ENCODE measurements around the gene GPR45.

Gene GPR45

DNA sequence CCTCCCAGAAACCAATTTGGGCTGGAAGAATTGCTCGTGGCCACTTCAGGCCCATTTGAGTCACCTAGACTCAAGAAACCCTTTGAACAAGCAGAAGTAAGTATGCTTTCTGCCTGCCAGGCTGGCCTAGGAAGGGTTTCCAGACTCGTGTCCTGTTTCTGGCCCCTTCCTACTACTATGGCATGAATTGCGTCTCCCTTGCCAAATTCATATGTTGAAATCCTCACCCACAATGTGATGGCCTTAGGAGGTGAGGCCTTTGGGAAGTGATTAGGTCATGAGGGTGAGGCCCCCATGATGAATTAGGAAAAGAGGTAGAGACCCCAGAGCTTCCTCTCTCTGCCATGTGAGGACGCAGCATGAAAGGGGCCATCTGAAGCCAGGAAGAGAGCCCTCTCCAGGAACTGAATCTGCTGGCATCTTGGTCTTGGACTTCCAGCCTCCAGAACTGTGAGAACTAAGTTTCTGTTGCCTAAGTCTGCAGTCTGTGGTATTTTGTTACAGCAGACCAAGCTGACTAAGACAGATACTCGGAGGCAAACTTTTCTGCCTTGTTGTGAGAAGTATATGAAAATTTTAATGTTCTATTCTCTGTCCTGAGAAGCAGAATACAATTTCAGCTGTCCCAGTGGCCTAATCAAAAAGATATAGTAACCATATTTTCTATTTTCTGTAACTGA lies 13.1 kb downstream of the GPR45 start:
- no peak for DNase-seq (ENCODE audit: low read depth, low spot score)

DNA sequence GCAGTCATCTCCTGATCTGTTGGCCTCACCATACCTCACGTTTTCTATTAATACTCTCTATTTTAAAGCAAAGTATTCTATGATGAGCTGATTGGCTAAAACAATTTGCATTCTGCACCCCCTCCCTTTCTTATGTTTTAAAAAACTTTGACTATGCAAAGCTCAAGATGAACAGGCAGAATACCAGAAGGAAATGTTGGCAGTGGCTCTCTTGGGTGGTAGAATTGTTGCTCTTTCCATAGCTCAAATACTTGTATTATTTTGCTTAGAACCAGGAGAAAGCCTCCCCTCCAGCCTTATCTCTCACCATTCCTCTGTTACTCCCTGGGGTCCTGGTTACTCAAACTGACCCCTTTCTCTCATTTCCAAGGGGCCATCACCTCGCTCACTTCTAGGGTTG lies 14.4 kb downstream of the GPR45 start:
- DNase-seq (ENCODE audit: low read depth, low spot score), result peak; percentile 45

DNA sequence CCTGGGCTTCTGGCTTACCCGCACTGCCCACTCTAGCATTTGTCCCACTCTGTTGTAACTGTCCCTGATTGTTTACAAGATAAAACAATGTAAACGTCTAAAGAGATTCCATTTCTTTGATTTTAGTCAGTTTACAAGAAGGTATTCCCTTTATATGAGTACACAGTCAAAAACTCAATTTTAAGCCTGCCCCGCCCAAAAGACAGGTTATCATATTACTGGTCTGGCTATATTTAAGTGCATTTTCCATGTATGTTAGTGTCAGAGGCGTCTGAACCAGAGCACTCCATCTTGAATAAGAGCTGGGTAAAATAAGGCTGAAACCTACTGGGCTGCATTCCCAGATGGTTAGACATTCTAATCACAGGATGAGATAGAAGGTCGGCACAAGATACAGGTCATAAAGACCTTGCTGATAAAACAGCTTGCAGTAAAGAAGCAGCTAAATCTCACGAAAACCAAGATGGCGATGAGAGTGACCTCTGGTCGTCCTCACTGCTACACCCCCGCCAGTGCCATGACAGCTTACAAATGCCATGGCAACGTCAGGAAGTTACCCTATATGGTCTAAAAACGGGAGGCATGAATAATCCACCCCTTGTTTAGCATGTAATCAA lies 15.0 kb downstream of the GPR45 start:
- DNase-seq (ENCODE audit: low read depth, low spot score), result no peak

DNA sequence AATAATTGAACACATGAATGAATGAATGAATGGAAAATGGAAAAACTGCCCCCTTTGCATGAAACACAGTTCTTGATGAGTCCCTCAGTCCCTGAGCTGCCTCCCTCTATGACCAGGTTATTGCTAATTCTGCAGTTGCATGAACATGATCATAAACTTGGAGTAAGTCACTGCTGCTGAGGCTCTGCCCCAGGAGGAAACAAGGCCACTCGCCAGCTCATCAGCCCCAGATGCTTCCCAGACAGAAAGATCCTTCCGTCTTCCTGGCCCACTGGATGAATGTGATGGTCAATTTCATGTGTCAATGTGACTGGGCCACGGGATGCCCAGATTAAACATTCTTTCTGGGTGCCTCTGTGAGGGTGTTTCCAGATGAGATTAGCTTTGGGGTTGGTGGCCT lies 16.4 kb downstream of the GPR45 start:
- no peak for DNase-seq (ENCODE audit: low read depth, low spot score)

DNA sequence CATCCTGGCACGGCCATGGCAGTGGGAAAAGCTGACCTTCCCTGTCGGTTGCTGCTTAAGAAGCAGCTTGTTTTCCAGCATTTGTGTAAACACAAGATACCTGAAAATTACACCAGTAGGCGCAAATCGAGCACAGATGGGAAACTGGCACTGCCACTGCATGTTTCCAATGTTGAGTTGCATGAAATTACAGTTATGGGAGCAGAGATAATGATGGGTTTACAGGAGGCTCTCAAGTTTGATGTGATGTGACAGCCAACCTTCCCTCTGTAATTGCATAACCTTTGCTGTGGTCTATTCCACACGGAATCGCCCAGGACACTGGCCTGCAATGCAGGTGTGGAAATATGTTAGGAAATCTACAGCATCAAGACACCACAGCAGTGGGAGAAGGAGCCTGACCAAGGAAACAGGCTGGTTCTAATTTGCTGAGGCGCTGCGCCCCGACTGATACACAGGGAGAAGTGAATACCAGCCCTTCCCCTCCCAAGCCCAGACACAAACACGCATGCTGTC lies 17.4 kb downstream of the GPR45 start:
- DNase-seq (ENCODE audit: low read depth, low spot score), result no peak

DNA sequence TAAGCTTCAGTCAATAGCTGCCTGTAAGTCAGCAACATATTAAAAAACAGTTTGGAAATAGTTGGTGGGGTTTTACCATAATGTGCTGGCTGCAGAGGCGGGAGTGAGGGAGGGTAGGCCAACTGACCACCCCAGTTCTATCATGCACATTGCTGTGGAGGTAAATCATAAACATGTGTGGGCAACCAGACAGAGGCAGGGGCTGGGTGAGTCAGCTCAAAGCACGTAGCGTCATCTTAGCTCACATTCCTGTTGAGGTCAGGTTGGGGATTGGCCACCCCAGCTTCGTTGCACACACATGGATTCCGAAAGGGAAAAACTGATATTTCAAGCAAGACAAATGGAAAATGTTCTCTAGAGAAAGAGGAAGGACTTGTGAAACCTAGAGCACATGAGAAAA lies 19.5 kb downstream of the GPR45 start:
- DNase-seq (ENCODE audit: low read depth, low spot score), result peak; percentile 95

DNA sequence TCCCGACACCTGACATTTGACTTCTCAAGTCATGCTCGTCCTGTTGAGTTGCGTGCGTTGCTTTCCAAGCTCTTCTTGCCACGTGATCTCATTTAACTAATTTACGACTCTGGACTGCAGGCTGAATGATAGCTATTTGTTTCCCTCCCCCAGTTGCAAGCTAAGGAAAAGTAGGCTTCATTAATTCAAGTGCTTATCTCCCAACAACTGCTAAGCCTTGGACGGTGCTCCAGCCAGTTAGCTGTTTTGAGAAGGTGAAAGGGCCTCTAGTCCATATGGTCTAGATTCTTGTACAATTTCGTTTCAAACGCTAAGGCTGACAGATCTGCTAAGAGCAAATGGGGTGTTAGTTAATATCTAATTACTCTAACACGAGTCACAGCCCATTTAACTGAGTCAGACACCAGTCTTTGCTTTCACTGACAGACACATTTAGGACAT lies 21.1 kb downstream of the GPR45 start:
- peak; percentile 19 for DNase-seq (ENCODE audit: low read depth, low spot score)

DNA sequence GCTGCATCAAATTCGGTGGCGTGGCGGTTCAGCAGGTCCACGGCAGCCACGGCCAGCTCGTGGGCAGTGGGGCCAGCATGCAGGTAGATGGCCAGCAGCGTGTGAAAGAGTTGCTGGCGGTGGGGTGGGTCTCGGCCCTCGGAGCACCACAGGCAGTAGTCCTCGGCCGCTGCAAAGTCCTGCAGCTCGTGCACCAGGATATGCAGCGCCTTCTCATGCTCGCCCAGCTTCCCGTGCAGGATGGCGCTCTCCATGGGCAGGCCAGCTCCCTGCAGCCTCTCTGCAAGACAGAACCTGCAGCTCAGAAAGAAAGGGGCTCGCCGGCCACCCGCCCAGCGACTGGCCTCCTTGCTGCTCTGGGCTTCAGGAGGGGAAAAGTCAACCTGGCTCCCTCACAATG lies 27.9 kb downstream of the GPR45 start:
- no peak for DNase-seq (ENCODE audit: low read depth, low spot score)

DNA sequence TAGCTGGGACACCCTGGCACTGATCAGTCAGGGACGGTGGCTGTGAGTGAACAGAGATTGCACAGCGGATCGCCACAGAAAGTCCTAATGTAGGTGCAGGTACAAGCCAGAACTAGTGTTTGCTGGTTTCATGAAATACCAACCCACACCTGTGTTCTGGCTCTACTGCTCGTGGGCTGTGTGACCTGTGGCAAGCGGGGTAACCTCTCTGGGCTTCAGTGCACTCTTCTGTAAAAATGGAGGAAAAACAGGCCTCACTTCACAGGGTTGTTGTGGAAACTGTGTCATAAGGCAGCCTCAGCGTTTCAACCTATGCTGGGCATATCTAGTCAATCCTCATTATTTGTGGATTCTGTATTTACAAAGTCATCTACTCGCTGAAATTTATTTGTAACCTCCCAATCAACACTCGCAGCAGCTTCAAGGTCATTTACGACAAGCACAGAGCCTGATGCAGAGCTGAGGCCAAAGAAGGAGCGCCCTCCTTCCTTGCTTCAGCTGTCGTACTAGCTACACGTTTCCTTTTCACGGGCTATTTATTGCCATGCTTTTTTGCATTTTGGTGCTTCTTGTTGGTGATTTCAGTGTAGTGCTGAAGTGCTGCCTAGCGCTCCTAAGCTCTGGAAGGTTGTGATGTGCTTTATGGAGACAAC lies 30.0 kb downstream of the GPR45 start:
- DNase-seq (ENCODE audit: low read depth, low spot score), result no peak

DNA sequence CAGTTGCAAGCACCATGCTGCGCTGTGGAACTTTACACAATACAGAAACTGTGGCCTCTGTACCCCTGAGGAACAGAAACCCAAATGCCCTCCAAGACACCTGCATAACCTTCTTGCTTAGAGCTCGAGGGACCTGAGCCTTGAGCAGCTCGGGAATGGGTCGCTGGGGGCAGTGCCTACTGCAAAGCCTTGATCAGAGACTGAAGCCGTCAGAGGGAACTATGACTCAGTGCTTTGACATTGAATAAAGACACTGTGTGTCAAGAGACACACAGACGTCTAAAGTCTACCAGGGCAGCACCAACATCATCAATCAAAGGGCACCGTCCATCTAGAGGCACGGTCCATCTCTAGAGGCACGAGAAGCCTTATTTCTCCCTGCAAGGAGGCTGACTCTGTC lies 30.6 kb downstream of the GPR45 start:
- DNase-seq (ENCODE audit: low read depth, low spot score), result no peak

DNA sequence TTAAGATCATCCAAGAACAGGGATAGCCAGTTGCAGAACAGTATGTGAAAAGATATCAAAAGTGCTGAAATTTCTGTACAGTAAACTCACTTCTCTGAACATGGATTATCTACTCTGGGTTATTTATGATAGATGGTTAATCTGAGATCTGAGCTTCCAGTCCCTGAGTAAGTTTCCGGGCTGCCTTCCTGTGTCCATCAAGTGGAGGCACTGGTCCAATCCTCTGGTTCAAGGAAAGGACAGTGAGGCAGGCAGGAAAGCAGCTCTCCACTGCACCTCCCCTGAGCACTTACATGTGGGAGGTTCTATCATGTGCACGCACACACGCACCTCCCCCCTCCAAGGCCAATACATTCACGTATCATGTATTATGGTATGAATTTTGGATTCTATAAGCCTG lies 32.5 kb downstream of the GPR45 start:
- DNase-seq (ENCODE audit: low read depth, low spot score), result no peak

DNA sequence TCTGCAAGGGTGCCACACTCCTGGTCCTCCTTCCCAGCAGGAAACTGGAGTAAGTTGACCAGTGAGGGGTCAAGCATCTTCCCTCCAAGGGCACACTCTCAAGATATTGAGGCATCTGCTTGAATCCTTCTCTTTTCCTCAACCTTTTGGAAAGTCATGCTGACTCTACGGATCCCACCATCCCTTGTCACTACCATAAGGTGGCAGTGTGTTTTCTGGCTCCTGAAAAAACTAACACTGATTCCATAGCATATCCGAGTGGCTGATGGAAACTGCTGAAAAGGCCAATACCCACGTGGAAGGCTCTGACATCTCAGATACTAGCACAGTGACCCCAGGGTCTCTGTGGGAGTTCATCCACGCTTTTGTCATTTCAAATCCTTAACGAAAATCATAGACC lies 37.1 kb downstream of the GPR45 start:
- no peak for DNase-seq (ENCODE audit: low read depth, low spot score)

DNA sequence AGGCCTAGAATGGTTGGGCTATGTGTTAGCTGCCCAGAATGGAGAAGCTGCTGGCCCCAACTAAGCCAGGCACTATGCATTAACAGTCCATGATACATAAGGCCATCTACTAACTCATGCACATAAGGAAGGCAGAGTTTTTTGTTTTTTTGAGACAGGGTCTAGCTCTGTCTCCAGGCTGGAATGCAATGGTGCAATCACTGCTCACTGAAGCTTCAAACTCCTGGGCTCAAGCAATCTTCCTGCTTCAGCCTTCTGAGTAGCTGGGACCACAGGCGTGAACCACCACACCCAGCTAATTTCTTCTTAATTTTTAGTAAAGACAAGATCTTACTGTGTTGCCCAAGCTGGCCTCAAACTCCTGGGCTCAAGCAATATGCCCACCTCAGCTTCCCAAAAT lies 37.6 kb downstream of the GPR45 start:
- no peak for DNase-seq (ENCODE audit: low read depth, low spot score)

DNA sequence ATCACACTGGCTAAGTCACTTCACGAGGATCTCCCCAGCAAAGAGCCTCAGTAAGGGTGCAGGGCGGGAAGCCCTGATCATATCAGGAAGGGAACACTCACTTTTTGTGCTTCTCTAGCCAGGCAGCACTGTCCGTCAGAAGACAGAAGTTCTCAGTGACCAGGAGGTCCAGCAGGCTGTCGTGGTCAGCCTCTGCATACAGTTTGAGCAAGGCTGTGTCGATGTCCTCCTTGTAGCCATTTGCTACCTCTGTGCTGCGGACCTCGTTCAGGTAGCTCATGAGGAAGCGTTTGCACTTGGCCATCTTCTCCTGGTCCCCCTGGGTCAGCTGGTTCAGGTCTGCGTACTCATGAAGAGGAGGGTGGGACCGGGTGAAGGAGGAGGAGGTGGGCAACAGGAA lies 38.7 kb downstream of the GPR45 start:
- no peak for DNase-seq (ENCODE audit: low read depth, low spot score)

DNA sequence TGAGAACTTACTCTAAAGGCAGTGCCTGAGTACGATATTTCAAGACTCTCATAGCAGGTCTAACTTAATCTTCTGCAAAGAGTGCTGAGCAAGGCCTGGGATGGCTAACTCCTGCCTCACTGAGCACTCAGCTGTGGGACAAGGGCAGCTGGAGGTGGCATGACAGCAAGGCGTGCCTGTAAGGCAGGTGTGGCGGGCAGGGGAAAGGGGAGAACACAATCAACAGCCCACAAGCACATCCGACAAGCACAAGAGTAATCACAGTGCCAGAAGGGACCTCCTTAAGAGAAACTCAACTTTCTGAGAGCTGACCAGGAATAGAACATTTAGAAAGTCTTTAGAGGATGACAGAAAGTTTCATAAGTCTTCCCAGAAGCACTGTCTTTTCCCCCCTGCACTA lies 42.0 kb downstream of the GPR45 start:
- no peak for DNase-seq (ENCODE audit: low read depth, low spot score)

DNA sequence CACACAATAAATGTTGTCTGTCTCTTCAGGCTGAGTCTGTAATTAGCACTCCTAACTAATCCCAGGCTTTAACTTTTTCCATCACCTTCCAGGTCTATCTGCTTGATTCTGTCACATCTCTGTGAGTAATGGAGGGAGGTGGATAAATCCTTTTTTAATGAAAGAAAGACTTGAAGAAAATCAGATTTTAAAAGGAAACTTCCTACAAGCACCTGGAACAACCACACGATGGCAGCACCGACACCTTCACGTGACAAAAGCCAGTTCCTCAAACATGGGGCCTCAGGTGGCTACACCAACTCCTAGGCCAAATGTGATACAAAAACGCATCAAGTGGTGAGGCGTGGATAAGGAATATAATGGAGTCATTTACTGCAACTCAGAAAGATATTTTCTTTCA lies 46.1 kb downstream of the GPR45 start:
- peak; percentile 44 for DNase-seq (ENCODE audit: low read depth, low spot score)

DNA sequence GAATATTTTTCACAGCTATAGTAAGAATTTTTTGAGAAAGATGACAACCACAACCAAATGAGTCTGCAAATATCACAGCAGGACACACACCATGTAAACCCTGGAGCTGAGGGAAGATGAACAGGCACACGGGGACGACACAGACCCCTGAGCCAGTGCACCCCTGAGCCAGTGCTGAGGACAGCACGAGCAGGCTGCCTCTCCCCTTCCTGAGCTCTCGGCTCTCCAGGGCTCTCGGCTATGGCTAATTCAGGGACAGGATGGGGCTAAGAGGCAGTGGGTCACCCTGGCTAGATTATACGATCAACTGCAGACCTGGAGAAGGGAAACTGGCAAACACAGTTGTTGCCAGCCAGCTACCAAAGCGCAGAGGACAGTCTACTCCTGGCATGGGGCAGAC lies 46.6 kb downstream of the GPR45 start:
- DNase-seq (ENCODE audit: low read depth, low spot score), result no peak

DNA sequence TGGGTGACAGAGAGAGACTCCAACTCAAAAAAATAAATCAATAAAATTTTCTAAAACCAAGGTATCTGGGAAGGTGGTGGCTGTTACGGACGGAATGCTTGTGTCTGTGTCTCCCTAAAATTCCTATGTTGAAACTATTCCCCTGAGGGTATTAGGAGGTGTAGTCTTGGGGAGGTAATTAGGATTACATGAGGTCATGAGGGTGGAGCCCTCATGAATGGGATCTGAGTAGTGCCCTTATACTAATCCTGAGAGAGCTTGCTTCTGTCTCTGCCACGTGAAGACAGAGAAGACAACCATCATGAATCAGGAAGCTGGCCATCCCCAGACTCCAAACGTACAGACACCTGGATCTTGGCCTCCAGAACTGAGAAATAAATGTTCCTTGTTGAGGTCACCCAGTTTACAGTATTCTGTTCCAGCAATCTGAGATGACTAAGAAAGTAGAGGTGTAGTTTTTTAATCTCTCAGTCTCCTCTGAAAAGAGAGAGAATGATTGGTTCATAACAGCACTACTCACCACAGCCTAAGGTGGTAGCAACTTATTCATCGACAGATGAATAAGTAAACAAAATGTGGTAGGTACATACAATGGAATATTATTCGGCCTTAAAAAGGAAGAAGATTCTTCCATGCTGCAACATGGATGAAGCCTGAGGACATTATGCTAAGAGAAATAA lies 49.6 kb downstream of the GPR45 start:
- no peak for DNase-seq (ENCODE audit: low read depth, low spot score)

DNA sequence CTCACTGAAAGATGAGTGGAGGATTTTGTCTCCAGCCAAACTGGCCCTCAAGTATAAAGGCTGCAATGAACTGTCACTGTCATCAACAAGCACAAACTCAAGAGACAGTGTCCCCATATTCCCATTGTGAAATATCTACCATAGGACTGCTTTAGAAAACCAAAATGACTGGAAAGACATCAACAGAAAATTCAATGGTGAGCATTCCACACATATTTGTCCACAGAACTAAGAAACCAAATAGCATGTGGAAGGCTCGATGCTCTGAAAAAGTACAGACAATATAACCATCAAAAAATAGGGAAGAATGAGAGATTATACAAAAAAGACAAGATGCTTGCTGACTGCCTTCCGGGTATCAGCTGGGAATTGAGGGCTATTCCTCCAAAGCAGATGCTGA lies 50.4 kb downstream of the GPR45 start:
- peak; percentile 49 for DNase-seq (ENCODE audit: low read depth, low spot score)

Data from astrocyte of the hippocampus (primary cell).